ENCODE measurements around the gene SLC2A4RG.

The SLC2A4RG gene

DNA sequence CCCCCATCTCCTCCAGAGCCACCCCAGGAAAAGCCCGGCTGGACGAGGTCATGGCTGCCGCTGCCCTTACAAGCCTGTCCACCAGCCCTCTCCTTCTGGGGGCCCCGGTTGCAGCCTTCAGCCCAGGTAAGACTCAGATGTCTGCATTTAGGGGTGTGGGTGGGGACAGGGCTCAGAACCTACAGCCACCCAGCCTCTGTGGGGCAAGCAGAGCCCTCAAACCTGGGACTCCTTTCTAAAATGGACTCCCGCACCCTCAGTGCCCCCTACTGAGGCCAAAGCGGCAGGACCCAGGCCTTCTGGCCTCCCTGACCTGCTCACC lies 1.7 kb downstream of the SLC2A4RG start:
- DNase-seq (ENCODE audit: low spot score): no peak

GRCh38 chr20:63741676-63742380 lies 2.3 kb downstream of the SLC2A4RG start:
- DNase-seq (ENCODE audit: low spot score): no peak

DNA sequence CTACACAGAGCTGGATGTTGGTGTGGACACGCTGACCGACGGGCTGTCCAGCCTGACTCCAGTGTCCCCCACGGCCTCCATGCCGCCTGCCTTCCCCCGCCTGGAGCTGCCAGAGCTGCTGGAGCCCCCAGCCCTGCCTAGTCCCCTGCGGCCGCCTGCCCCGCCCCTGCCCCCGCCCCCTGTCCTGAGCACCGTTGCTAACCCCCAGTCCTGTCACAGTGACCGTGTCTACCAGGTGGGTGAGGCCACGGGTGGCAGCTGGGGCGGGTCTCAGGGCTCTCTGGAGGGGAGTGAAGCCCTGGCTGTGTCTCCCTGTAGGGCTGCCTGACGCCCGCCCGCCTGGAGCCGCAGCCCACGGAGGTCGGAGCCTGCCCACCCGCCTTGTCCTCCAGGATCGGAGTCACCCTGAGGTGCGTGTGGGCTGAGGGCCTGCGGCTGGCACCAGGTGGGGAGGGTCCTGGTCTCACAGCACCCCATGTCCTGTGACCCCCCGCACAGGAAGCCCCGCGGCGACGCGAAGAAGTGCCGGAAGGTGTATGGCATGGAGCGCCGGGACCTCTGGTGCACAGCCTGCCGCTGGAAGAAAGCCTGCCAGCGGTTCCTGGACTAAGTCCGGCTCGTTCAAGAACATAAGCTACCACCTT lies 2.9 kb downstream of the SLC2A4RG start:
- DNase-seq (ENCODE audit: low spot score): no peak

DNA sequence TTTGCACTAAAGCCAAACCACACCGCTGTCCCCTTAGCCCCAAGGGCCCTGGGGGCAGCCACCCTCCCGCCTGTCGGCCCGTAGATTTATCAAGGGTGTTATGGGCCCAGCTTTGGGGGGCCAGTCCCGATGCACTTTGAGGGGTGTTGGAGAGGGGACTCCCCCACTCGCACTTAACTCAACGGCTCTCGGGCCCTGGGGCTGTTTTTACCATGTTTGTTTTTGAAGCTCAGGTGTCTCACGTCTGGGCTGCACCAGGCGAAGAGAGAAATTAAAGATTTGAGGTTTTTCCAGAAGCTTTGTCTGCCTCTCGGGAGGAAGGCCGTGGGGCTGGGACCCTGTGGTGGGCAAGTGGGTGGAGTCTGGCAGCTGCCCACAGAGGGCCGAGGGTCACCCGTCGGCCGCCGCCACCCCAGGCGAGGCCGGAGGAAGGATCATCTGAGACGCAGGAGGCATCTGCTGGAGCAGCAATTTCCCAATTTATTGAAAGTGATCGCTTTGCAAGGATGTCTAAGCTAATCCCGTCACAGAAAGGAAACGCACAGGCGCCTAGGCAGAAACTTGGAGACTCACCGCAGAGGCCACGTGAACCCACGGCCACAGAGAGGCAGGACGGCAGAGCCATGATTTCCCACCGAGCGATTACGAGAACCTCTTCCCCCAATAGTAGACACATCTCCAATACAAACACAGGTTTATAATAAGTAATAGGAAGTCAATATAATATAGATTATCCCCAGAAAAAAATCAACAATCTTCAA lies 3.8 kb downstream of the SLC2A4RG start:
- no peak for DNase-seq (ENCODE audit: low spot score)

GRCh38 chr20:63744158-63744557 lies 4.6 kb downstream of the SLC2A4RG start:
- DNase-seq (ENCODE audit: low spot score): no peak

GRCh38 chr20:63744574-63745423 lies 5.2 kb downstream of the SLC2A4RG start:
- DNase-seq (ENCODE audit: low spot score): no peak

DNA sequence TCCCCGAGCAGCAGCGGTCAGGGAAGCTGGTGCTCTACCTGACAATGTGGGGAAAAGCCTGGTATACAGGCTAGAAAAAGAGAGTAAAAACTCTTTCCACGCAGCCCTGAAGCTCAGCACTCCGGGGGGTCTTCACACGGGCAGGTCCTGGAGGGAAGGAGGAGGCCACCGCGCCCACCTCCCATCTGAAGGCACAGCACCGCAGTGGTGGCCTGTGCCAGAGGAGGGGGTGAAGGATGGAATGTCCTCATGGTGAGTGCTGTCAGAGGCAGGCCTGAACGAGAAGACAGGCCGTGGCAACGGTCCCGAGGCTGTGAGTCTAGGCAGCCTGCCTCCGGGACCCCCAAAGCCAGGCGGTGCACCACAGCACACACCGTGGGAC lies 5.8 kb downstream of the SLC2A4RG start:
- no peak for DNase-seq (ENCODE audit: low spot score)

DNA sequence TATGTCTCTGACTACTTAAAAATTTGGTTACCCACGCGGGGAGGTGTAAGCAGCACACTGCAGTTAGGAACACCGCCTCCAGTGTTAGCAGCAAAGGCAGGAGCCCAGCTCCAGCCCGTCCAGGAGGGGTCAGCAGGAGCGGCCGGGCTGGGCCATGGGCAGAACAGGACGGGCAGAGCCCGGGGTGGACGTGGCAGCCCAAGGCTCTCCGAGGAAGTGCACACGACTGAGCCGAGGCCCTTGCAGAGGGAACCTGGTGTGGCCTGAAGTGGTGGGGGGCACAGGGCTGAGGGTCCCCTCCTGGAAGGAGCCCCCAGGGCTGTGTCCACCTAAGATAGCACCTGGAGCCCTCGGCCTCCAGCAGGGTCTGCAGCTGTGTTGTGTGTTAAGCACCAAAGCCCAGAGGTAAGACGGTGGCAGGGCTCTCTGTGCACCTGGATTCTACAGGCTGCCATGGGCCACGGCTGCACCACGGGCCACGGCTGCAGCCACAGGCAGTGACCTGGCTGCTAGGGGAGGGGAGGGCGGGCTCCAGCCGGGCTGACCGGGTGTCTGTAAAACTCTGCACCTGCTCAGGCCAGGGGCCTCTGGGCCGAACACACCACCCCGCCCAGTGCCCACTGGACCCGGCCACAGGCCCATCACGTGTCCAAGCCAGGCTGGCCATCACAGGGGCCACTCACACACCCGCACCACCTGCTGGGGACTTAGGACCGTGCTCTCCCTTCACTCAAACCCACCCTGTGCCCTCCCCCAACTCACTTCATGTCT lies 6.6 kb downstream of the SLC2A4RG start:
- no peak for DNase-seq (ENCODE audit: low spot score)

GRCh38 chr20:63746751-63747315 lies 7.3 kb downstream of the SLC2A4RG start:
- DNase-seq (ENCODE audit: low spot score): no peak

GRCh38 chr20:63747622-63748069 lies 8.1 kb downstream of the SLC2A4RG start:
- DNase-seq (ENCODE audit: low spot score): no peak

GRCh38 chr20:63748070-63748933 lies 8.7 kb downstream of the SLC2A4RG start:
- DNase-seq (ENCODE audit: low spot score): no peak

DNA sequence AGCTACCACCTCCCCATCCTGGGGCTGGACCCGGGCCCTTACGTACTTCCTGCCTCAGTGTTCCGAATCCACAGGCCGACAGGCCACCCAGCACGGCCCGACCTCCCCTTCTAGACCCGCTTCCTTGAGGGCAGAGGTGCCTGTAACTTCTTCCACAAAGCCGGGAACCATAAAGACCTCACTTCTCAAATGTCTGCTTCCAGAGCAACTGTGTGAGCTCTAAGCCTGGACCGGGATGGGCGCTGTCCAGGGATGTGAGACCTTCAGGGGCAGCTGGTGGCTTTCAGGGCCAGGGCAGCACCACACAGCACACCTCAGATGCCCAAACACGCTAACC lies 9.3 kb downstream of the SLC2A4RG start:
- no peak for DNase-seq (ENCODE audit: low spot score)

GRCh38 chr20:63749597-63750508 lies 10.3 kb downstream of the SLC2A4RG start:
- no peak for DNase-seq (ENCODE audit: low spot score)

DNA sequence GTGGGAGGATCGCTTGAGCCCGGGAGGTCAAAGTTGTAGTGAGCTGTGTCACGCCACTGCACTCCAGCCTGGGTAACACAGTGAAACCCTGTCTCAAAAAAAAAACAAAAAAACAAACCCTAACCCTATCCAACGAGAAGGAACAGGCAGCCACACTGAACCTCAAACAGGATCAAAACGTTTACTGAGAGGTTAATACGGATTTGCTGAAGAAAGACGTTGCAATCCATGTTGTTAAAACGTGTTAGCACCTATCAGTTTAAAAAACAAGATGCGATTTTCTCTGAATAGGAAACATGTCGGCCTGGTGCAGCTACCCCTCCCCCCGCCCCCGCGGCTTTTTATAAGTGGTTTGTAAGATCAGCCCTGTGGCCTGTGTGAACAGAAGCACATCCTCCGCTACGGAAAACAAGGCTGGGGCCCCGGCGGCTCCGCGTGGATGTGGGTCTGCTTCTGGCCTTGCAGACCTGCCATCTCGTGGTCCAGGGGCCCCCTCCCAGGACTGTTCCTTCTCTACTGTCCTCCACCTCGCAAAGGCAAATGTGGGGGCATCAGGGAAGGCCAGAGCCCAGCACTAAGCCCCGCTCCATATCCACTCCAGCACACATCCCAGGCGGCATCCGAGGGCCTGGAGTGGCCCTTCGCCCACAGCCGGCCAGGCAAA lies 11.4 kb downstream of the SLC2A4RG start:
- DNase-seq (ENCODE audit: low spot score): no peak

GRCh38 chr20:63751471-63752271 lies 12.1 kb downstream of the SLC2A4RG start:
- no peak for DNase-seq (ENCODE audit: low spot score)

DNA sequence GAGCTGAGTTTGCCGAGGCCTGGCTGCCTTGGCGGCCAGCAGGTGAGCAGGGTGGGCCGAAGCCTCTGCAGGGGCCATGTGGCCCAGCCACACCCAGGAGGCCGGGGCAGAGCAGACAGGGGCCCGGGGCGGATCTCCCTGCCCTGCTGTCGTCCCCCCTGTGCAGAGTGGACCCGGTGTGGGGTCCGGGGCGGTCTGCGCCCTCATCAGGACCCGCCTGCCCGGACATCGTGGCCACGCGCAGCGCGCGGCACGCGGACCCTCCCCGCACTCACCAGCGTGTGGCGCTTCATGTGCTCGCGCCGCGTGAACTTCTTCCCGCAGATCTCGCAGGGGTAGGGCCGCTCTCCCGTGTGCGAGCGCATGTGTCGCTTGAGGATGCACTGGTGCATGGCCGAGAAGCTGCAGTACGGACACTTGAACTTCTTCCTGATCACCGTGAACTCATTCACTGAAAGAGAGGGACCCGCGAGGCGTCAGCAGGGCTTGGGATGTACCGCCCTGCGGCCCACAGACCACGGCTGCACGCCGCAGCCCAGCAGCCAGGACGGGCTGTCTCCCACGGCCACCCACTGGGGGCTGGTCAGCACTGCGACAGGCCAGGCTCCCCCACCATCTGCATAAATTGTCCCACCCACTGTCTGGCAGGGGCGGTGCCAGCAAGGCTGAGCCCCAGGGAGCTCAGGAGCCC lies 13.0 kb downstream of the SLC2A4RG start:
- DNase-seq (ENCODE audit: low spot score): no peak

GRCh38 chr20:63753381-63753780 lies 13.8 kb downstream of the SLC2A4RG start:
- no peak for DNase-seq (ENCODE audit: low spot score)

Data from kidney tubule cell (primary cell).